ENCODE measurements around the gene ZBTB20. TPM values are rescaled to one million over a fixed set of nuclear protein-coding genes. Genes with fewer than 3 reads are reported as not detected.

ZBTB20 gene
- total RNA-seq, 4 donors from 2014 or later: 69.9 to 112 (median 80.8) TPM

DNA sequence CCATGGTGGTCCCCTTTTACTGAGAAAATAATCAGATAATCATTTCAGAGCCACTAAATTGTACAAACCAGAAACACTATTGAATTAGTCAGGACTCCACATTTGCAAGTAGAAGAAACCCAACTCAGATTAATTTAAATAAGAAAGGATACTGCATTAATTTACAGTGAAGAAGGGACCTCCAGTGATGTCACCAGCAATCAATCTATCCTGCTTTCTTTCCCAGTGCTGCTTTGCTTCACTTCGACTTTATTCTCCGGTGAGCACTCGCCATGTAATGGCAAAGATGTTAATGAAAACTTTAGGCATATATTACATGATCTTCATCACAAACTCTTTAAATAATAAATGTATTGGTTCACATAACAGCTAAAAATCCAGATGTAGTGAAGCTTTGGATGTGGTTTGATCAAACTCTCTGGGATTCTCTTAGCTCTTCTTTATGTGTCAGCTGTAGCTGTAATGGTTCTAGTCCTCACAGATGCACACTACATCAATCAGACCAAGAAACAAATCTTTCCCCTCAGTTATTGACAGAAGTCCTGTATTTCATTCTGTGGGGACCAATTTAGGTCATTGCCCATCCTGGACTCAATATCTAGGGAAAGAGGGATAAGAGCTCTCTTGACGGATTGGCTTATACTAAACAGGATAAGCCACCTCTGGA lies 14.2 kb upstream of the ZBTB20 start:
- Histone ChIP-seq H3K36me3 (no peaks in the 10 kb centered on the region), H3K4me3 (no peak overlapping the region), H3K9me3 (no peaks in the 10 kb centered on the region), H3K27ac (replicated peaks in 1 of 4) (no peak overlapping the region), H3K27me3 (no peaks in the 10 kb centered on the region), H3K4me1 (no peaks in the 10 kb centered on the region)
- no peak for TF ChIP-seq EP300 (IDR thresholded peaks at IDR 0.05)
- TF ChIP-seq, protein P1, sequence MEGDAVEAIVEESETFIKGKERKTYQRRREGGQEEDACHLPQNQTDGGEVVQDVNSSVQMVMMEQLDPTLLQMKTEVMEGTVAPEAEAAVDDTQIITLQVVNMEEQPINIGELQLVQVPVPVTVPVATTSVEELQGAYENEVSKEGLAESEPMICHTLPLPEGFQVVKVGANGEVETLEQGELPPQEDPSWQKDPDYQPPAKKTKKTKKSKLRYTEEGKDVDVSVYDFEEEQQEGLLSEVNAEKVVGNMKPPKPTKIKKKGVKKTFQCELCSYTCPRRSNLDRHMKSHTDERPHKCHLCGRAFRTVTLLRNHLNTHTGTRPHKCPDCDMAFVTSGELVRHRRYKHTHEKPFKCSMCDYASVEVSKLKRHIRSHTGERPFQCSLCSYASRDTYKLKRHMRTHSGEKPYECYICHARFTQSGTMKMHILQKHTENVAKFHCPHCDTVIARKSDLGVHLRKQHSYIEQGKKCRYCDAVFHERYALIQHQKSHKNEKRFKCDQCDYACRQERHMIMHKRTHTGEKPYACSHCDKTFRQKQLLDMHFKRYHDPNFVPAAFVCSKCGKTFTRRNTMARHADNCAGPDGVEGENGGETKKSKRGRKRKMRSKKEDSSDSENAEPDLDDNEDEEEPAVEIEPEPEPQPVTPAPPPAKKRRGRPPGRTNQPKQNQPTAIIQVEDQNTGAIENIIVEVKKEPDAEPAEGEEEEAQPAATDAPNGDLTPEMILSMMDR (IDR thresholded peaks at IDR 0.05): no peak
- no peak for TF ChIP-seq POLR2AphosphoS5 (IDR thresholded peaks at IDR 0.05)
- TF ChIP-seq POLR2A (IDR thresholded peaks at IDR 0.05; ENCODE audit: low read depth): no peak
- DNase-seq (ENCODE audit: extremely low spot score): no peak
- intact Hi-C loops (cut with DNase I): loop anchor here (10.0 kb wide), 1 partner anchor 336 kb away; no protein-coding TSS in a partner anchor
- 97% methylated on average over 4 of the region's 4 CpGs for WGBS

DNA sequence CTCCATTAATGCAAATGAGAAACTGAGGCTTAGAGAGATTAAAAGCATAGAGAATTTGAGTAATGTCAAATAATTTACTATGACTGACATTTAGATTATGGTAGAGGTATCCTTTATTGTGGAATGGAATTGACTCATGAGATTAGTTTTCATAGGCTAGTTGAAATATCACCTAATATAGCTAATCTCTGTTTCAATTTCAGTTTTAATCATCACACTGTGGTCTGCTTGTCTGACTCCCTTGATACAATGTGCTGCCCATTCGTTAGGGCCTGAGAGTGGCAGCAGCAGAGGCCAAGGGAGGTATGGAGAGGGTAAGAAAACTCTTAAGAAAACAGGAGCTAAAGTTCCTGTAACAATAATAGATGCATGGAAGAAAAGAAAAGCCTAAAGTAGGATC lies 13.2 kb upstream of the ZBTB20 start:
- WGBS: 91% methylated on average over 1 of the region's 1 CpG
- intact Hi-C loops (cut with DNase I): loop anchor here (10.0 kb wide), 1 partner anchor 335 kb away; no protein-coding TSS in a partner anchor

DNA sequence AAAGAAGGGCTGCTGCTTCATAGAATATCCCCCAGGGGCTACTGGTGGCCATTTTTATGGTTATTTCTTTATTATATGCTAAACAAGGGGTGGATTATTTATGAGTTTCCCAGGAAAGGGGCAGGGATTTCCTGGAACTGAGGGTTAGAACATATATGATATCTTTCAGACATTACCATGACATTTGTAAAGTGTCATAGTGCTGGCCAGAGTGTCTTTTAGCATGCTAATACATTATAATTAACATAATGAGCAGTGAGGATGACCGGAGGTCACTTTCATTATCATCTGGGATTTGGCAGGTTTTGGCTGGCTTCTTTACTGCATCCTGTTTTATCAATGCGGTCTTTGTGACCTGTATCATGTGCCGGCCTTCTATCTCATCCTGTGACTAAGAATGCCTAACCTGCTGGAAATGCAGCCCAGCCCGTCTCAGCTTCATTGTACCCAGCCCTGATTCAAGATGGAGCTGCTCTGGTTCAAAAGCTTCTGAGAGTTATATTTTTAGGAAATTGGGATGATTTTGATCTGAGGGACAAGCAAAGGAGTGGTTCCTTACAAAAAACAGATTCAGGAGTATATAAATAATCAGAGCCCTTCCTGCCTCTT lies 9.1 kb upstream of the ZBTB20 start:
- Histone ChIP-seq H3K4me3 (no peak overlapping the region), H3K27ac (replicated peaks in 1 of 4) (no peak overlapping the region), H3K36me3 (no peaks in the 10 kb centered on the region), H3K9me3 (no peaks in the 10 kb centered on the region), H3K27me3 (no peaks in the 10 kb centered on the region), H3K4me1 (peaks cover 0 to 4% (median 0%) of the 10 kb centered on the region in 4 donors)
- DNase-seq (ENCODE audit: extremely low spot score): no peak
- intact Hi-C loops (cut with DNase I): no loop called here
- 82% methylated on average over 4 of the region's 4 CpGs for WGBS
- TF ChIP-seq POLR2AphosphoS5 (IDR thresholded peaks at IDR 0.05): no peak
- TF ChIP-seq EP300 (IDR thresholded peaks at IDR 0.05): no peak
- no peak for TF ChIP-seq POLR2A (IDR thresholded peaks at IDR 0.05; ENCODE audit: low read depth)

More for the DNA sequence above, 13.2 kb upstream of the ZBTB20 start:
- no peaks in the 10 kb centered on the region for H3K36me3 ChIP-seq
- TF ChIP-seq EP300 (IDR thresholded peaks at IDR 0.05) (no peak), POLR2A (IDR thresholded peaks at IDR 0.05; ENCODE audit: low read depth) (no peak), POLR2AphosphoS5 (IDR thresholded peaks at IDR 0.05) (no peak)
- TF ChIP-seq, protein P1 (IDR thresholded peaks at IDR 0.05): no peak
- H3K4me1 ChIP-seq: peaks cover 0 to 4% (median 0%) of the 10 kb centered on the region in 4 donors
- no peaks in the 10 kb centered on the region for H3K27me3 ChIP-seq
- H3K9me3 ChIP-seq: no peaks in the 10 kb centered on the region
- no peak overlapping the region for H3K27ac ChIP-seq (replicated peaks in 1 of 4)
- H3K4me3 ChIP-seq: no peak overlapping the region
- DNase-seq (ENCODE audit: extremely low spot score): no peak

DNA sequence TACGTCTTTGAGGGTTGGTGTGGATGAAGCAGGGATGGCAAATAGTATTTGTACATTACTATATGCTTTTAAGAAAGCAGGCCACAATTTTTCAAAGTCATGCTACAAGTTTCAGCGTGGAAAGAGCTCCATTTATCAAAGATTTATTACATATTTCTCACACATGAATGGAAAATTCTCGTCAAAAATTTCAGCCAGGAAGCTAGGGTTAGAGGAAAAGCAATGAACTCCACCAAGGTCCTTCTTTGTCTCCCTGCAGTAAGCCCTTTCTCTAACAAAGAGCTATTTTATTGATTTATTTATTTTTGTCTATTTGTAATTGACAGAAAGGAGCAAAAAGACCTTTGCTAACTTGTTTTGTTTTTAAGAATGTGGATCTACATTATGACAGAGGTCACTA lies 7.5 kb upstream of the ZBTB20 start:
- 73% methylated on average over 3 of the region's 3 CpGs for WGBS
- H3K9me3 ChIP-seq: no peaks in the 10 kb centered on the region
- no peak overlapping the region for H3K4me3 ChIP-seq
- H3K27ac ChIP-seq (replicated peaks in 1 of 4): no peak overlapping the region
- intact Hi-C loops (cut with DNase I): loop anchor here (5.0 kb wide), 1 partner anchor 772 kb away; no protein-coding TSS in a partner anchor
- H3K4me1 ChIP-seq: peaks cover 0 to 4% (median 0%) of the 10 kb centered on the region in 4 donors
- H3K27me3 ChIP-seq: no peaks in the 10 kb centered on the region
- no peaks in the 10 kb centered on the region for H3K36me3 ChIP-seq
- no peak for DNase-seq (ENCODE audit: extremely low spot score)
- no peak for TF ChIP-seq POLR2A (IDR thresholded peaks at IDR 0.05; ENCODE audit: low read depth)
- TF ChIP-seq EP300 (IDR thresholded peaks at IDR 0.05): no peak
- TF ChIP-seq, protein P1 (IDR thresholded peaks at IDR 0.05): no peak
- no peak for TF ChIP-seq POLR2AphosphoS5 (IDR thresholded peaks at IDR 0.05)

DNA sequence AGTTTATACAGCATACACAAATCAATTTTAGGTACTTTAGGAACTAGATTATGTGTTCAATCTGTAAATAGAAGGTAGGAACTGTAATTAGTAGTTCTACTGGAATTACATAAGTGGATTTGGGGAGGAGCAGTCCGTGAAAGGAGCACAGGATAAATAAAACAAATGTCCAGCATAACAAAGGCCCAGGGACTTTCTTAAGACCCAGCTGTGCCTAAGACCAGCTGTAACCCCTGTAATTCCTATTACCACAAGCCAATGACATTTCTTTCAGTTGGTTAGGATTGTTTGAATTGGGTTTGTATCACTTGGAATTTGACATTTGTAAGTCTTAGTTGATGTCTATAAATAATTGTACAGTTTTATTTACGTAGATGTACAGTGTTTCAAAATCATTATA lies 4.8 kb upstream of the ZBTB20 start:
- TF ChIP-seq POLR2AphosphoS5 (IDR thresholded peaks at IDR 0.05) (no peak), EP300 (IDR thresholded peaks at IDR 0.05) (no peak), POLR2A (IDR thresholded peaks at IDR 0.05; ENCODE audit: low read depth) (no peak)
- TF ChIP-seq, protein P1 (IDR thresholded peaks at IDR 0.05): no peak
- no peak overlapping the region for H3K27ac ChIP-seq (replicated peaks in 1 of 4)
- no peaks in the 10 kb centered on the region for H3K9me3 ChIP-seq
- H3K36me3 ChIP-seq: no peaks in the 10 kb centered on the region
- intact Hi-C loops (cut with DNase I): loop anchor here (5.0 kb wide), 1 partner anchor 770 kb away; no protein-coding TSS in a partner anchor
- no peaks in the 10 kb centered on the region for H3K27me3 ChIP-seq
- no peak overlapping the region for H3K4me3 ChIP-seq
- 76% methylated on average over 2 of the region's 2 CpGs for WGBS
- H3K4me1 ChIP-seq: peaks cover 5 to 14% (median 13%) of the 10 kb centered on the region in 4 donors
- DNase-seq (ENCODE audit: extremely low spot score): no peak

Measured in esophagus muscularis mucosa (tissue), 4 donors.